ENCODE measurements around the gene ZNF254.

The ZNF254 gene

GRCh38 chr19:24173882-24174281 lies 86.9 kb downstream of the ZNF254 start:
- TF ChIP-seq FOXP2 (optimal IDR thresholded peaks at IDR 0.05; ENCODE audit: borderline replicate concordance, extremely low read depth, extremely low read length, insufficient read depth) (no peak), TAF1 (IDR thresholded peaks at IDR 0.05; ENCODE audit: borderline replicate concordance, insufficient read depth, low read length) (no peak), REST (IDR thresholded peaks at IDR 0.05; ENCODE audit: insufficient read depth in 1 of 2, low read depth in 2 of 2, low read length in 2 of 2) (no peak)

GRCh38 chr19:24177686-24178085 lies 90.7 kb downstream of the ZNF254 start:
- TF ChIP-seq REST (IDR thresholded peaks at IDR 0.05; ENCODE audit: insufficient read depth in 1 of 2, low read depth in 2 of 2, low read length in 2 of 2), result no peak
- TF ChIP-seq FOXP2 (optimal IDR thresholded peaks at IDR 0.05; ENCODE audit: borderline replicate concordance, extremely low read depth, extremely low read length, insufficient read depth), result no peak
- no peak for TF ChIP-seq SIN3A (IDR thresholded peaks at IDR 0.05; ENCODE audit: borderline replicate concordance, insufficient read depth, low read length)
- TF ChIP-seq POLR2AphosphoS5 (IDR thresholded peaks at IDR 0.05; ENCODE audit: low read depth, low read length), result no peak
- TF ChIP-seq TAF1 (IDR thresholded peaks at IDR 0.05; ENCODE audit: borderline replicate concordance, insufficient read depth, low read length), result no peak

GRCh38 chr19:24178207-24178606 lies 91.2 kb downstream of the ZNF254 start:
- no peak for TF ChIP-seq REST (IDR thresholded peaks at IDR 0.05; ENCODE audit: insufficient read depth in 1 of 2, low read depth in 2 of 2, low read length in 2 of 2)
- no peak for TF ChIP-seq FOXP2 (optimal IDR thresholded peaks at IDR 0.05; ENCODE audit: borderline replicate concordance, extremely low read depth, extremely low read length, insufficient read depth)
- TF ChIP-seq POLR2AphosphoS5 (IDR thresholded peaks at IDR 0.05; ENCODE audit: low read depth, low read length), result no peak
- no peak for TF ChIP-seq TAF1 (IDR thresholded peaks at IDR 0.05; ENCODE audit: borderline replicate concordance, insufficient read depth, low read length)
- no peak for TF ChIP-seq SIN3A (IDR thresholded peaks at IDR 0.05; ENCODE audit: borderline replicate concordance, insufficient read depth, low read length)

Measured in PFSK-1 (cell line).